ENCODE results near the gene MROH7. TPM values are rescaled to one million over a fixed set of nuclear protein-coding genes. Genes with fewer than 3 reads are reported as not detected.

MROH7 gene
- total RNA-seq, 2 donors from 2014 or later = 3.7 to 5.5 TPM

- H3K9ac ChIP-seq (ENCODE audit: low read depth in 2 of 2, low read length in 2 of 2) = no peak overlapping the region
- TF ChIP-seq, protein P1, sequence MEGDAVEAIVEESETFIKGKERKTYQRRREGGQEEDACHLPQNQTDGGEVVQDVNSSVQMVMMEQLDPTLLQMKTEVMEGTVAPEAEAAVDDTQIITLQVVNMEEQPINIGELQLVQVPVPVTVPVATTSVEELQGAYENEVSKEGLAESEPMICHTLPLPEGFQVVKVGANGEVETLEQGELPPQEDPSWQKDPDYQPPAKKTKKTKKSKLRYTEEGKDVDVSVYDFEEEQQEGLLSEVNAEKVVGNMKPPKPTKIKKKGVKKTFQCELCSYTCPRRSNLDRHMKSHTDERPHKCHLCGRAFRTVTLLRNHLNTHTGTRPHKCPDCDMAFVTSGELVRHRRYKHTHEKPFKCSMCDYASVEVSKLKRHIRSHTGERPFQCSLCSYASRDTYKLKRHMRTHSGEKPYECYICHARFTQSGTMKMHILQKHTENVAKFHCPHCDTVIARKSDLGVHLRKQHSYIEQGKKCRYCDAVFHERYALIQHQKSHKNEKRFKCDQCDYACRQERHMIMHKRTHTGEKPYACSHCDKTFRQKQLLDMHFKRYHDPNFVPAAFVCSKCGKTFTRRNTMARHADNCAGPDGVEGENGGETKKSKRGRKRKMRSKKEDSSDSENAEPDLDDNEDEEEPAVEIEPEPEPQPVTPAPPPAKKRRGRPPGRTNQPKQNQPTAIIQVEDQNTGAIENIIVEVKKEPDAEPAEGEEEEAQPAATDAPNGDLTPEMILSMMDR (IDR thresholded peaks at IDR 0.05) = no peak
- no peaks in the 10 kb centered on the region for H3K36me3 ChIP-seq
- H3K27ac ChIP-seq = no peak overlapping the region
- no peak for DNase-seq
- H3K9me3 ChIP-seq = no peaks in the 10 kb centered on the region
- no peak overlapping the region for H3K4me3 ChIP-seq
- no peaks in the 10 kb centered on the region for H3K4me1 ChIP-seq
- H3K27me3 ChIP-seq = no peaks in the 10 kb centered on the region
- intact Hi-C loops (cut with DNase I) = no loop called here
These were observed 109.0 kb downstream of the MROH7 start for GRCh38 chr1:54750596-54750995.

- Histone ChIP-seq H3K9me3 (no peaks in the 10 kb centered on the region), H3K4me3 (no peak overlapping the region), H3K4me1 (no peaks in the 10 kb centered on the region), H3K27me3 (no peaks in the 10 kb centered on the region), H3K27ac (no peak overlapping the region), H3K9ac (ENCODE audit: low read depth in 2 of 2, low read length in 2 of 2) (no peak overlapping the region), H3K36me3 (no peaks in the 10 kb centered on the region)
- no peak for DNase-seq
- TF ChIP-seq, protein P1 (IDR thresholded peaks at IDR 0.05) = no peak
- intact Hi-C loops (cut with DNase I) = no loop called here
These were observed 109.8 kb downstream of the MROH7 start for GRCh38 chr1:54751426-54751825.

DNA sequence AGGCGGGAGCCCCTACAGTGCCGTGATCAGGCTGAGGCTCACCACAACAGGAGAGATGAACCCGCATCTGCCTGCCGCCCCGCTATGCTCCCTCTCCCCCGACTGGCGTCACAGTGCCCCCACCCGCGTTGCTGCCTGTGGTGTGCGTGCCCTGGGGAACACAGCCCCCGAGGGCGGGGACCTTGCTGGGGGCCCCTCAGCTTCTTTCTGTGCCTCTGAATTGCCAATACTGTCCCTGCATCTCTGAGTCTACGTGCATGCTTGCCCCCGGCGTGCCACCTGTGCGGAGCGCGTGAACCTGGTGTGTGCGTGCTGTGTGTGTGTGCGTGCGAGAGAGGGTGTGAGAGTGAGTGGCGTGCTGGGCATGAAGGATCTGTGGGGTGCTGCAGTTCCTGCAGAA, 112.5 kb downstream of the MROH7 start:
- no peaks in the 10 kb centered on the region for H3K9me3 ChIP-seq
- H3K4me1 ChIP-seq = no peaks in the 10 kb centered on the region
- TF ChIP-seq, protein P1 (IDR thresholded peaks at IDR 0.05) = no peak
- H3K36me3 ChIP-seq = no peaks in the 10 kb centered on the region
- no peaks in the 10 kb centered on the region for H3K27me3 ChIP-seq
- intact Hi-C loops (cut with DNase I) = no loop called here
- H3K4me3 ChIP-seq = no peak overlapping the region
- no peak overlapping the region for H3K27ac ChIP-seq
- no peak for DNase-seq
- no peak overlapping the region for H3K9ac ChIP-seq (ENCODE audit: low read depth in 2 of 2, low read length in 2 of 2)

DNA sequence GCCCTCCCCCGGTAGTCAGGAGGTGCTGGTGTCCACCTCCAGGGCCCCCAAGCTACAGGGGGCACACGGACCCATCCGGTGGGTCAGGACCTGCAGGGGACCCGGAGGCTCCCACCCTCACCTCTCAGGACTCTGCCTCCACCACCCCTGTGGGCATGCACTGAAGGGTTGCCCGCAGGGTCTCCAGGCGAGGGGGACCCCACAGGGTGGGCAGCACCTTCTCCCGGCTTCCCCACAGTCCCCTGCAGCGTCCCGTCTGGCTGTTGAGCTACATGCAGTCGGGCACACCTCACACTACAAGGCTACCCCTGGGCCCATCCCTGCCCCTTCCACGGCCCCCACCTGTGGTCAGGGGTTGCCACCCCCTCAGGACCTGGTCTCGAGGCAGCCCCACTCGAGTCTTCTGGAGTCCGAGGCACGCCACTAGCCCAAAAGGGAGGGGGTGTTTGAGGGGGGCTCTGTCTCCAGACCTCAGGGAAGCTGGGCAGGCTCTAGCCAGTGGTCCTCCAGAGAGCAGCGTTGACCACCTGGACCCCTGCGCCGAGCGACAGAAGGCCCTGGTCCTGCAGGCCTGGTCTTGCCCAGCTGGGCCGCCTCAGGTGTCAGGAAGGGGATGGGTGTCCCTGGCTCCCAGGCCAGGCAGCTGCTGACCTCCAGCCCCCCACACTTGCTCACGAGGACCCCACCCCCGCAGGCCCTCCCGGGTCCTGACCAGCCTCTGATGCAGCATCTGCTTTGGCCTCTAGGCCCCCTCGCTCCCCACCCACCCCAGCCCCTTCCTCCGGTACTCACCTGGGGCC, 113.1 kb downstream of the MROH7 start:
- H3K27ac ChIP-seq = no peak overlapping the region
- TF ChIP-seq, protein P1 (IDR thresholded peaks at IDR 0.05) = no peak
- no peaks in the 10 kb centered on the region for H3K27me3 ChIP-seq
- no peaks in the 10 kb centered on the region for H3K4me1 ChIP-seq
- H3K9me3 ChIP-seq = no peaks in the 10 kb centered on the region
- no peak for DNase-seq
- intact Hi-C loops (cut with DNase I) = no loop called here
- H3K4me3 ChIP-seq = no peak overlapping the region
- no peaks in the 10 kb centered on the region for H3K36me3 ChIP-seq
- H3K9ac ChIP-seq (ENCODE audit: low read depth in 2 of 2, low read length in 2 of 2) = no peak overlapping the region

DNA sequence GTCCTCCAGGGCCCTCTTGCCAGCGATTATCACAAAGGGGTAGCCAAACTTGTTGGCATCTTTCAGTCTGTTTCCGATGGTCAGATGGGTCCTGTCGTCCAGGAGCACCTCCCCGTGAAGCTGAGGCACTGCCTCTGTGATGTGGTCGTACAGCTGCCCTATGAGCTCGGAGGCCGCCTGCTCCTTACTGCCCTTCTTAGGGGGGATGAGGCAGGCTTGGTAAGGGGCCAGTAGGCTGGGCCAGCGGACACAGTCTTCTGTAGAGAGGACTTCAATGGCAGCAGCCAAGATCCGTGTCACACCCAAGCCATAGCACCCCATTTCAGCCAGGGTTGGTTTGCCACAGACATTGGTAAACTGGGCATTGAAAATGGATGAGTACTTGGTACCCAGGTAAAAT, 116.2 kb downstream of the MROH7 start:
- TF ChIP-seq, protein P1 (IDR thresholded peaks at IDR 0.05) = no peak
- H3K27ac ChIP-seq = no peak overlapping the region
- H3K4me3 ChIP-seq = no peak overlapping the region
- no peak overlapping the region for H3K9ac ChIP-seq (ENCODE audit: low read depth in 2 of 2, low read length in 2 of 2)
- H3K36me3 ChIP-seq = no peaks in the 10 kb centered on the region
- no peaks in the 10 kb centered on the region for H3K9me3 ChIP-seq
- intact Hi-C loops (cut with DNase I) = no loop called here
- no peaks in the 10 kb centered on the region for H3K27me3 ChIP-seq
- no peaks in the 10 kb centered on the region for H3K4me1 ChIP-seq
- no peak for DNase-seq

Measured in colonic mucosa (tissue), 4 donors.